Hematopoietic multipotent progenitor cell (in vitro differentiated cells): Measurements from ENCODE around the gene VWA3B. TPM values are rescaled to one million over a fixed set of nuclear protein-coding genes. Genes with fewer than 3 reads are reported as not detected.
"Not testable (repeated sequence)": the region's sequence is repeated elsewhere in the genome, so short reads cannot be mapped to it uniquely, and the experiment has no call there.

Experiments used
- DNase-seq, 3 donors: peaks; one replicate each; pipeline ENCODE4 v3.0.0-alpha.2; 2011 to 2015; ENCODE audit warnings: low read depth in 2 of 3, low spot score in 2 of 3
- total RNA-seq: library from RNA; depleted of rRNA; stranded (reverse); fragments of >200 nt; gene quantifications from one replicate; pipeline ENCODE4 v1.2.3, GENCODE V29; 2012

Gene VWA3B
- total RNA-seq, 1 donor = under 0.01 TPM

DNA sequence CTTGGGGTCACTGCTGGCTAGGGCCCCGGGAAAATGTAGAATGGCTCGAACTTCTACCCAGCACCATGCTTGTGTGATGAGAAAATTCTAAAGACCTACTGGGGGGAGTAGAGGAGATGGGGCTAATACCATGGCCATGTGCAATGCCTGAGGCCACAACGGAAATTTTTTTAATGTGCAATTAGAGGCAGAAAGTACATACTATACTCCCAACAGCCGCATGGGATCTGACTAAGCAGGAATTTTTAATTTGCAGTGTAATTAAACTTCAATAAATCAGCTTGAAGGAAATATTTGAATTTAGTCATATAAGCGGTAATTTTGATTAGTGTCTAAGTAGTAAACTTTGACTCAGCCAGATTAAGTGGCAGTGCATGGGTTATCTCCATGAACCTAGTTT lies 206.1 kb downstream of the VWA3B start:
- DNase-seq = no peak

- no peak for DNase-seq
These were observed 207.1 kb downstream of the VWA3B start for GRCh38 chr2:98293931-98294687.

DNA sequence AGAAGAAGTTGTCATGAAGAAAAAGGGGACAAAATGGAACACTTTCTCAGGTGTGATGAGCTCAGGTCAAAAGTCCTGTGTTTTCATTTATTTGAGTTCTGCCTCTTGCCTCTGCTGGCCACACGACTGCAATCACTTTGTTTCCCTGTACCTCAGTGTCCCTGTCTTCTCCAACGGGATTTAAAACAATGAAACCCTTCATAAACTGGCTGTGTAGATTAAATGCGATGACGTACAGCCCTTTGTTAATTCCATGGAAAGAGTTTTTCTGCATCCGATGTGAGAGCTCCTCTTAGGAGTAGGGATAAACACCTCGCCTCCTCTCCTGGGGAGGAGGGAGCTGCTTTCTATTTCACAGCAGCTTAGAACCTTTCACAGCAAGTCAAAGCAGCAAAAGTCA lies 207.7 kb downstream of the VWA3B start:
- DNase-seq = no peak

DNA sequence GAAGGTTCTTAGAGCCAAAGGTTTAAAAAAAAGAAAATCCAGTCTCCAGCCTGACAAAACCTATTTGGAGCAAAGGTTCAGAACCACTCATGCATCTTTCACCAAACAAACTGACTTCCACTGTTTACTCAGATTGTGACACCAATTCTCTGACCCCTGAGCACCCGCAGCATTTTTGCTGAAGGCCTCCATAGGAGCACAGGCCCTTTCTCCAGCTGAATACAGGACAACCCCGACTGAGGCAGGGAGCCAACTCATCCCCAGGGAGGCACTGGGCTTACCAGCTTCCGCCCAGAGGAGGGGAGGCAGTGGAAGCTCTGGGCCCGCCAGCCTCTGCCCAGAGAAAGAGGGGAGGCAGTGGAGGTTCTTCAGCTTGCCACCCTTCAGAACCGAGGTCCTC lies 208.3 kb downstream of the VWA3B start:
- no peak for DNase-seq

- DNase-seq = no peak
These were observed 208.9 kb downstream of the VWA3B start for GRCh38 chr2:98295721-98296414.

DNA sequence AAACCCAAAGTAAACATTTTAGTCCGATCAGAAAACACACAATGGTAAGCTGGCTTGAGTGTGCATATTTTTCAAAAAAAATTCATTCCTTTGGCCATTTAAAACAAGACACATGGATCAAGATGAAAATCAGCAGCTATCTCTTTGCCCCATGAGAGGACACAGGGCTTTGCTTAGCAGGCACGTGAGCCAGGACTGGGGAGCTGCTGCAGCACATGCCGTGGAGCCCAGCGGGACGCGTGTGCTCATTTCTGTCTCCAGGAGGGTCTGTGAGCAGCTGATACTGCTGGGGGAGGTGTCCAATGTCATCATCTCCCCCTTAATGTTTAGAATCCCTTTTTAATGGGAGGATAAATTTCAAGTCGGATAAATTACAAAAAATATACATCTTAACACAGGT lies 209.5 kb downstream of the VWA3B start:
- DNase-seq = no peak

- DNase-seq = no peak
These were observed 211.1 kb downstream of the VWA3B start for GRCh38 chr2:98297817-98298682.

DNA sequence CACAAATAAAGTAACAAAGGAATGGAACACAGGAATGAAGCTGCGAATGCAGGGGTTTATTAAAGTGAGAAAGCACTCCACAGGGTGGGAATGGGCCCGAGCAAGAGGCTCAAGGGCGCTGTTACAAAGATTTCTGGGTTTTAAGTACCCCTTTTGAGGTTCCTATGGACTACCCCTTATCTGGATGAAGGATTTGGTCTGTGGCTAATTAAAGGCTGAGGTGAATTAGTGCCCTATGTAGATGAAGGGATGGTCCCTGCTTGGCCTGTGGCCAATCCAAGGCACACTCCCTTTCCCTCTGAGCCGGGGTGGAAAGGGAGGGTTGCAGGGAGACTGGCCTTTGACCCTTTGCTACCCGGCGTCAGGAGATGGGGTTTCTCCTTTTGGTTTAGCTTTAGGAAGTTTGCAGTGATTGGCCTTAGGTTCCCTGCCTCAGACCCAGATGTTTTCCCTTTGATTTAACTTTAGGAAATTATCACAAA lies 211.8 kb downstream of the VWA3B start:
- no peak for DNase-seq

- no peak for DNase-seq
These were observed 212.4 kb downstream of the VWA3B start for GRCh38 chr2:98299211-98299905.

- no peak for DNase-seq
These were observed 213.3 kb downstream of the VWA3B start for GRCh38 chr2:98300141-98300874.

DNA sequence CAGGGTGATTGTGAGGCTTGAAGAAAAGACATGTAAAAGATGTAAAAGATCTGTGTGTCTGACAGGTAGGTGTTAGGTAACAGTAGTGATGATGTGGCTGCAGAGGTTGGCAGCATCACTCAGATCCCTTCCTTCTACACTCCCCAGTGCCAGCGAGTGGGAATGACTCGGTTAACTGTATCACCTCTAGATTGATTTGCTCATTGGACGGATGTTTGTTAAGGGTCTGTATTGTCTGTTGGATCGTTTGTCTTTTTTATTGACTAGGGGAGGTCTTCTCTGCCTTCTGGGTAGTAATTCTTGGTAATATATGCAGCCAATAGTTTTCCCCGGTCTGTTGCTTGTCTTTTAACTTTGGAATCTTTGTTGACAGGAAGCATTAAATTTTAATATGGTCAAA lies 214.5 kb downstream of the VWA3B start:
- no peak for DNase-seq

DNA sequence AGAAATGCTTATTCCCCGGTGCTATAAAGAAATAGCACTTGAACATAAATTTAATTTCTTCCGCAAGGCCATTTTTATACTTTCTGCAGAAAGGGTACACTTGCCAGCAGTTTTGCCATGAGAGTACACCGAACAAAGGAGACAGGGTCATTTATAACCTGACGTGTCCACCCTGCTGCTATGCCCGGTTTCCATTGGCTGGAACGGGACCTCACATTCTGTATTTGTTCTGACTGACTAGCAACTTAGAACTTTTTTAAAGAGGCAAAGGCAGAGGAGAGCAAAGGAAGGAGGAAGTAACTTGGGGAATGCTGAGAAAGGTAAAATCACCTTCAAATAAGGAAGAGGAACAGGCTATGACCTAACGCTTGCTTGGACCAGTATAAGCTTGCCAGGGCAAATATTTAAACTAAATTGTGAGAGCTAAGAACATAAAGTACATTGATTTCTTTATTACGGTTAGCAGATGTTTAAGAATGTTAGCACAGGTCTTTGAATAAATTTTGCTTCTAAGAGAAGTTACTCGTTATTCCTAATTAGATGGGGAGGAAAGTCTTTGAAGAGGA lies 220.2 kb downstream of the VWA3B start:
- DNase-seq = not testable (repeated sequence)

DNA sequence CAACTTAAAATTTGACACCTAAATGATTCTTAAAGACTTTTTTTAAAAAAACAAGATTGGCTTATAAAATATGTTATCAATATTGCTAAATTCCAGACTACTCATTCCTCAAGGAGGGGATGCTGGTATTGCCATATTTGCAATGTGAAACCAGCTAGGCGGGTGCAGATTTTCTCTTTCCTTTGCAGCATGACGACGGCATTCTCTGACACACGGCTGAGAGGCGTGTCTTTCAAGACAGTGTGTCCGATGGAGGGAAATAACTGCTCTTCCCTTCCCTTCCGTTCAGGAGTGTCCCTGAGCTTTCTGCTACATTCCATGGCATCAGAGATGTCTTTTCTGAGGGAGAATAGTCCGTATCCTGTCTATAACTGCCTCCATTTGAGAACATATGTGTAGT lies 221.1 kb downstream of the VWA3B start:
- no peak for DNase-seq

DNA sequence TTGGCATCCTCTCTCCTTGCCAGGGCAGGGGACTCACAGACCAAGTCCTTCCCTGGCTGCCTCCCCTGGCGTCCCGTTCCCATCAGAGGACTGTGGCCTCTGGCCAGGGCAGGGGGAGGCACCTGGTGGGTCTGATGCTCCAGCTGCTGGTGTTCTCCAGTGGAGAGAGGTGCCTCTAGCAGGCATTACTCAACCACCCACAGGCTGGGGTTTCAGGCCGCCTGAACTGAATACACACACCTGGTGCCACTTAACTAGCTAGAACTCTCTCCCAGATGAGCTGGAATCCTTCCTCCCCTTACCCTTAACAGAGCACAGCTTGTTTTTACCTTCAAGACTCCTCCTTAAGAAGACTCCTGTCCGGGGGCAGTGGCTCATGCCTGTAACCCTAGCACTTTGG lies 221.6 kb downstream of the VWA3B start:
- DNase-seq = no peak

- DNase-seq = no peak
These were observed 222.6 kb downstream of the VWA3B start for GRCh38 chr2:98309580-98309979.

- DNase-seq = no peak
These were observed 223.0 kb downstream of the VWA3B start for GRCh38 chr2:98310010-98310409.

GRCh38 chr2:98311090-98311489 lies 224.1 kb downstream of the VWA3B start:
- DNase-seq = no peak

DNA sequence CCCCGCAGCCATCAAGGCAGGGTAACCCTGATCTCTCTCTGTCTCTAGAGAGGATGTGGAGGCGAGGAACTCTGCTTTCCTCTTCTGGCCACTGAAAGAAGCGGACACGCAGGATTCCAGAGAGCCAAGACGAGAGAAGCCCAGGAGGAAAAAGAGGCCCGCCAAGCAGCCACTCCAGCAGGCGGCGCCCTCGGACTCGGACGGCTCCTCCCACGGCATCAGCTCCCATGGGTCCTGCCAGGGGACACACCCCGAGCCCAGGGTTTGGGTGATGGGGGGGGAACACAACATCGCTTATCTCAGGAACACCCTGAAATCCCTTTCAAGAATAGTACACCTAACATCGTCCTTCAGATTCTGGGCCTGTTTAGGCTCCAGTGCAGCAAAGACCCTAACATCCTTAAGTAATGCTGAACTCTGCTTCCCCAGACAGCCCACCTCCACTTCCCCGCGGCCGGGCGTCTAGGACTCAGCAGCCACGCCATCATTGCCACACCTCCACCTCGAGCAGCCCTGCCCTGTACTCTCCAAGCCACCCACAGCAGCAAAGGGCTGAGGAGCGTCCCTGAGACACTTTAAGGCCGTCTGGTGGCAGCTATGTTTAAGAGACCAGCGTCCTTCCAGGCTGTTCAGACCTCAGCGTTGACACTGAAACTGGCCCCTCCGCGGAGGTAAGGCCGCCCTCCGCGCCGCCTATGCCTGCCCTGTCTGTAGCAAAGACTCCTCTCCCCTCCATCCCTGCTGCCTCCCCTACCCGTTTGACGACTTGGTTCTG lies 225.0 kb downstream of the VWA3B start:
- no peak for DNase-seq
